GF-D8 (cell line): ENCODE results near the gene ZNF808.
A peak's percentile ranks its signal among the peaks of the same experiment; 100 is the strongest.
"Not testable (repeated sequence)": the region's sequence is repeated elsewhere in the genome, so short reads cannot be mapped to it uniquely, and the experiment has no call there.

ENCODE experiments used
- DNase-seq: peaks from one replicate; lab custom pipeline; 2025; lab: John Stamatoyannopoulos, UW

Gene ZNF808

DNA sequence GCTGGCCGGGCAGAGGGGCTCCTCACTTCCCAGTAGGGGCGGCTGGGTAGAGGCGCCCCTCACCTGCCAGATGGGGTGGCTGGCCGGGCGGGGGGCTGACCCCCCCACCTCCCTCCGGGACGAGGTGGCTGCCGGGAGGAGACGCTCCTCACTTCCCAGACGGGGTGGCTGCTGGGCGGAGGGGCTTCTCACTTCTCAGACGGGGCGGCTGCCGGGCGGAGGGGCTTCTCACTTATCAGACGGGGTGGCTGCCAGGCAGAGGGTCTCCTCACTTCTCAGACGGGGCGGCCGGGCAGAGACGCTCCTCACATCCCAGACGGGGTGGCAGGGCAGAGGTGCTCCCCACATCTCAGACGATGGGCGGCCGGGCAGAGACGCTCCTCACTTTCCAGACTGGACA is 66.0 kb downstream of the ZNF808 start:
- DNase-seq: not testable (repeated sequence)

DNA sequence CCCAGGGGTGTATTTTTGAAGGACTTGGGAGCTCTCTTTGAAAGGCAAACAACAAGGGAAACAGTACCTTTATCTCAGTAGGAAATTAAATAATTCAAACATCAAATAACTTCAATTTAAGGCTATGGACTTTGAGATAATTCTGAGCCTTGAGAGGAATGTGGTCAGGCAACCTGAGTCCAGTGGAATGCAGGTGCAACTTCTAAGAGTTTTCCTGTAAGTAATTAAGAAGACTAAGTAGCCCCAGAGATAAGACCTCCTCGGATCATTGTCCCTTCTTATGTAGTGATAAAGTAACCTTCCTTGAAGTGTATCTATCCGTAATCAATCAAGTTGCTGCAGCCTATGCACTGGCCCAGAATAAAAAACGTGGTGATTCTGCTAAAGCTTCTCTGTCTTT is 71.8 kb downstream of the ZNF808 start:
- DNase-seq: no peak

DNA sequence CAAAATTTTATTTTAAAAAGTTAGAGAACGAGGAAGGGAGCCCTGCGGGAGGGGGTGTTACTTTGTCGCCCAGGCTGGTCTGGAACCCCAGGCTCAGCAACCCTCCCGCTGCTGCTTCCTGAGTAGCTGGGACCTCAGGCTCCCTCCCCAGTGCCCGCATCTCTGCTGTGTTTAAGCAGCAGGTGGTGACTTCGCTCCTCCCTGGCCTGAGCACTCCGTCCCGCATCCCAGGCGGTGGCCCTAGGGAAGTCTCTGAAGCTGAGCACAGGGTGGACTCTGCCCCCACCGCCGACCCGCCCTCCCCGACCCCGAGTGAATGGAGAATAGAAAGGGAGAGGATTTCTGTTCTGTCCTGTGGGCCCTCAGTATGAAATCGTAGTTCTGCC is 73.2 kb downstream of the ZNF808 start:
- no peak for DNase-seq

DNA sequence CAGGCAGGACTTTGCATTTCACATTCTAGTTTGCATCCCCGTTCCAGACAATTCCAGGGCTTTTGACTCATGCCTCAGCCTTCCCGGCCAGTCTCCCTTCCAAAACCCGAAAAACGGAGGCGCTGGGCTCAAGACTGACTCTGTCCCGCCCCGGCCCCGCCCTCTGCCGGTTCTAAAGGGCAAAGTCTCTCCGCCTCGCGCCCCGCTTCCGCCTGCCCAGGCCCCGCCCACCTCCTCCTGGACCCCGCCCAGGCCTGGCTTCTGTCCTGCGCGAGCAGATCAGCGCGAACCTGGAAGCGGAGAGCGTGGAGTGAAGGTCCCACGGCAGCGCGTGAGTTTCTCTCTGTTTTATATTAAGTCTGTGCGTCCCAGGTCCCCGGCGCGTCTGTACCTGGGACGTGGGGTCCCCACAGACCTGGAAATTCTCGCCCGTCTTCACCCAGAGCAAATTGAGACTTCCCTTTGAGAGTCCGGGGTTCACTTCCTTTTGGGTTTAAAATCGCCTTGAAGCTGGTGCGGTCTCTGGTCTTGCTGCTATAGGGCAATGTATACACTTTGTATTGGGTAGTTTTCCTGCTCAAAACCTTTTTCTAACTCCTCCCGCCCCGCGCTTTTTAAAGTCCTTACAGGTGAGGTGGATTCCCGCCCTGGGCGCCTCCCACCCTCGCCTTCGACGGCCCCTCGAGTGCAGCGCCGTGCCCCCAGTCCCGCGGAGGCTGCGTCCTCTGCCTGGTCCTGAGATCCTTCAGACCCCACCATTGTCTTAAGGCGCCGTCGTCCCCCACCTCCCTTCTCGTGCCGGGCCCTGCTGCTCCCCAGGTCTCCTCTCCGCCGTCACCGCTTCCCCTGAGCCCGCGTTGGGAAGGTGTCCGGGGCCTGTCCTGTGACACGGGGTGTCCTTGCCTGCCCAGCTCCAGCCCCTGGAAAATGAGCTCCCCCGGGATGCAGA is 73.8 kb downstream of the ZNF808 start:
- DNase-seq: peak; percentile 59

DNA sequence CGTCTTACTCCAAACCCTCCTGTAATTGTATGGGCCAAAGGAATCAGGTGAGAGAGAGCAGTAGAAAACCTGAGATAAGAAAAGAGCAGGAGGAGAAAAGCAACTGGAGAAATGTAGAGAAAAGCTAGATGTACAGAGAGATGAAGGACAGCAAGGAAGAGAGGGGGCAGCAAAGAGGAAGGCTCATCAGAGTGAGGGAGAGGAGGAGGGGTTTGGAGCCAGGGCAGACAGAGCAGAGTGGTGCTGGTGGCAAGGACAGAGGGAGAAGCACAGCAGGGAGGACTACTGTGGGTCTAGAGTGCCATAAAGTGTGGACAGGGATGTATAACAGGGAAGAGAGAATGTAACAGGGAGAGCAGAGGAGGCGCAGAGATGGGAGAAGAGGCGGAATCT is 74.5 kb downstream of the ZNF808 start:
- DNase-seq: peak; percentile 12

DNA sequence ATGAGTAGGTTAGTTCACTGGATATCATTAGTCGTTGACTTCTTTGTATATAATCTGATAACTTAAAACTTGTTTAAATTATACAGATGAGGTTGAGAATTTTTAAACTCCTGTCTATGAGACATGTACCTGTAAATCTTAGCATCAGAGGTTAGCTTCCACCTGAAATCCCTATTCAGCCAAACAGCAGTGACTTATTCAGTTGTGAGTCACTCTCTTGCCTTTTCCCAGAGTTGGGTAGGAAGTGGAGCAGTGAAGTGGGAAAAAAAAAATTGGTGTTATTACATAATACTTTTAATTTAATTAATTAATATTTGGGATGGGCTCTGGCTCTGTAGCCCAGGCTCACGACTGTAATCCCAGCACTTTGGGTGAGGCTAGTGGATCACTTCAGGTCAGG is 75.5 kb downstream of the ZNF808 start:
- no peak for DNase-seq

DNA sequence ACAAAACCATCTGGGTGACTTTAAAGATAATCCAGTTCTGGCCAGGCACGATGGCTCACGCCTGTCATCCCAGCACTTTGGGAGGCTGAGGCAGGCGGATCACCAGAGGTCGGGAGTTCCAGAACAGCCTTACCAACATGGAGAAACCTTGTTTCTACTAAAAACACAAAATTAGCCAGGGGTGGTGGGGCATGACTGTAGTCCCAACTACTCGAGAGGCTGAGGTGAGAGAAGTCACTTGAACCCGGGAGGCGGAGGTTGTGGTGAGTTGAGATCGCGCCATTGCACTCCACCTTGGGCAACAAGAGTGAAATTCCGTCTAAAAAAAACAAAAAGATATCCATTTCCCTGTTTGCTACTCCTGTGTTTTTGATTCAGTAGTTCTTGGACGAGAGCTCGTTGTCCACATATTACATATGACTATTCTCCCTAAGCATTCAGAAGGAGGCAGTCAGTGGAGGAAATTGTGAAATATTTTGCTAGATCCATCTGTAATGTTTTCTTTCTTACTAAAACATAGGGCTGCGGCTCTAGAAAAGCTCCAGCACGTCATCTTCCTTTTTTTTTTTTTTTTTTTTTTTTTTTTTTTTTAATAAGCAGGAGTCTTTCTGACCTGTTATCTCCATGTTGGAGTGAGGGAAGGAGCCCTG is 76.2 kb downstream of the ZNF808 start:
- DNase-seq: no peak
